ENCODE measurements around the gene CDA. TPM values are rescaled to one million over a fixed set of nuclear protein-coding genes. Genes with fewer than 3 reads are reported as not detected.

CDA gene
- total RNA-seq, result not detected

- Mint-ChIP-seq H3K4me3 (no peak within 1 kb of the TSS), H3K4me1 (peaks cover 5% of the 10 kb centered on the region), H3K27ac (no peak within 1 kb of the TSS), H3K36me3 (no peaks in the 10 kb centered on the region), H3K27me3 (peaks cover 68% of the 10 kb centered on the region), H3K9me3 (no peaks in the 10 kb centered on the region)
- no peak for DNase-seq
Measured at GRCh38 chr1:20588634-20589225, at the start of gene CDA. Gene CDA (plus strand): TSS chr1:20589097. CDS start chr1:20589130, 33 bp downstream.

DNA sequence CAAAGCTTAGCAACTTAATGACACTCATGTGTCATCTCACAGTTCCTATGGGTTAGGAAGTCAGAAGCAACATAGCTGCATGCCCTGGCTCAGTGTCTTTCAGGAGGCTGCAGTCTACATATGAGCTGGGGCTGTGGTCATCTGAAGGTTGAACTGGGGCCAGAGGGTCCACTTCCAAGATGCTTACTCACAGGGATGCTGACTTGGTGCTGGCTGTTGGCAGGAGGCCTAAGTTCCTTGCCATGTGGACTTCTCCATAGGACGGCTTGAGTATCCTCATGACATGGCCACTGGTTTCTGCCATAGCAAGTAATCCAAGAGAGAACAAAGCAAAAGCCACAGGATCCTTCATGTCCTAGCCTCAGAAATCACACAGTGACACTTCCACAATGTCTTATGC lies 48.6 kb upstream of the CDA start:
- H3K4me3 Mint-ChIP-seq, result no peak overlapping the region
- no peaks in the 10 kb centered on the region for H3K9me3 Mint-ChIP-seq
- no peak for DNase-seq
- no peak overlapping the region for H3K27ac Mint-ChIP-seq
- no peaks in the 10 kb centered on the region for H3K4me1 Mint-ChIP-seq
- peaks cover 21% of the 10 kb centered on the region for H3K27me3 Mint-ChIP-seq
- no peaks in the 10 kb centered on the region for H3K36me3 Mint-ChIP-seq

DNA sequence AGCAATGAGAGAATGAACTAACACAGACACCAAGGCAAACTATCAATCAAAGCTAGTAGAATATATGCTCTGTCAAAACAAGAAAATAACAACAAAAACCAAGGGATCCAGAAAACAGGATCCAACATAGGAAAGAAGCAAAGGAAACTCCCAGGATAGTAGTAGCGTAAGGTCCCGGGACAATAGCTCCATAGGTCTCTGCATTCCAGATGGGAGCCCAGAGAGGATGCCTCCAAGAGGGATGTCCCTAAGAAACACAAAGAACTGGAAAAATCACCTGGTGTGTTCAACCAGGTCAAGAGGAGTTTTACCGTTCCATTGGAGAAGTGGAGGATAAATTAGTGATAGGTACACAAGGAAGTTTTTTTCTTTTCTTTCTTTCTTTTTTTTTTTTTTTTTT lies 42.3 kb upstream of the CDA start:
- no peaks in the 10 kb centered on the region for H3K9me3 Mint-ChIP-seq
- H3K27me3 Mint-ChIP-seq, result peaks cover 32% of the 10 kb centered on the region
- H3K36me3 Mint-ChIP-seq, result no peaks in the 10 kb centered on the region
- no peak for DNase-seq
- no peaks in the 10 kb centered on the region for H3K4me1 Mint-ChIP-seq
- H3K4me3 Mint-ChIP-seq, result no peak overlapping the region
- H3K27ac Mint-ChIP-seq, result no peak overlapping the region

DNA sequence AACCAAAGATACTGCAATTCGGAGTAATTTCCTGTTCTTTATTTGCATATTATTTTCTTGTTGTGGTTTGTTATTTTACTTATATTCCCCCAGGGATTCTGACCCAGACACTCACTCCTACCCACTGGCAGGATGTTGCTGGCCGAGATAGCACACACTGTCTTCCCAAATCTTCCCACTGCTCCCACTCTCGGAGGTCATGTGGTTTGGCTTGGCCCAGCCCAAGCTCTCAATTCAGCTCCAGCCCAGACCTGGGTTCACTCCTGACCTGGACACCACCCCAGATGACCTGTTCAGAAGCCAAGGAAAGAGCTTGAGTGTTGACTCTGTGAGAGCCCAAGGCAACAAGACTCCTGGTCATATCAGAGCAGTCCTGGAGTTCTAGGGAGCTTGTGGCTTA lies 37.7 kb upstream of the CDA start:
- Mint-ChIP-seq H3K27me3 (peaks cover 44% of the 10 kb centered on the region), H3K4me1 (no peaks in the 10 kb centered on the region)
- no peak for DNase-seq

DNA sequence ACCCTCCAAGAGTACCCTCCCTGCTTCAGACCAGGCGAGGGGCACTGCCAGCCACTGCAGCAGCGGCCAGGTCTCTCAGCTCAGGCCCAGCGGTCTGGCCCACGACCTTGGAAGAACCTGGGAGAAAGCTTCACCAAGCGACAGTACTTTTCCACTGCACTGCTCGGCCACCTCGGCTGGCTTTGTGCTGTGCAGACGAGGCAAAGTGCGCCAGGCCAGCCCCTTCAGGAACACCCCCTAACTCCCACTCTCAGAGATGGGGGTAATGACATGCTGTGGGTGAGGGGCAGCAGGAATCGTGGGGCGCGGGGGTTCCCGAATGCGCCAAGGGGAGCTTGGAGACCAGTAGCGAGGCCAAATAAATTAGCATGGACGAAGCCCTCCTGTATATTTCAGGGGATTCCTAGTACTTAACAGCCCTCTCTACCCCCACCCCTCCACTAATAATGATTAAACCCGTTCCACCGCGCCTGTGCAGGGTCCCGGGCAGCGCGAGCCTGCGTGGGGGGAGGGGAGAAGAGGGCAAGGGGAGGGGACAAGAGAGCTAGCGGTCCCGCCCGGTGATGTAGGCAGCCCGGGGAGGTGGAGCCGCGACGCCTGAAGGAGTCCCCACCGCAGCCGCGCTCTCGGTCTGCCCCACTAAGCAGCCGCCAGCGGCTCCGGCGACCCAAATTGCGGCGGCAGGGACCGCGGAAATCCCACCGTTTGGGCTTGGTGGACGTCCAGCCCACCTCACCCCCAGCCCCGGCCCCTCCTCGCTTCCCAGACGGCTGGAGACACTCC lies 36.8 kb upstream of the CDA start, which contains the start of gene FAM43B:
Gene FAM43B (plus strand): TSS at position 629 of the 783 bp plus-strand sequence. CDS start 401 bp downstream, outside the sequence.
- Mint-ChIP-seq H3K4me1 (no peaks in the 10 kb centered on the region), H3K4me3 (no peak within 1 kb of the TSS), H3K27ac (no peak within 1 kb of the TSS), H3K27me3 (peaks cover 38% of the 10 kb centered on the region), H3K9me3 (no peaks in the 10 kb centered on the region), H3K36me3 (no peaks in the 10 kb centered on the region)
- peak; percentile 19 for DNase-seq

More for the DNA sequence above, 37.7 kb upstream of the CDA start:
- H3K36me3 Mint-ChIP-seq, result no peaks in the 10 kb centered on the region
- no peak overlapping the region for H3K27ac Mint-ChIP-seq
- no peaks in the 10 kb centered on the region for H3K9me3 Mint-ChIP-seq
- no peak overlapping the region for H3K4me3 Mint-ChIP-seq

DNA sequence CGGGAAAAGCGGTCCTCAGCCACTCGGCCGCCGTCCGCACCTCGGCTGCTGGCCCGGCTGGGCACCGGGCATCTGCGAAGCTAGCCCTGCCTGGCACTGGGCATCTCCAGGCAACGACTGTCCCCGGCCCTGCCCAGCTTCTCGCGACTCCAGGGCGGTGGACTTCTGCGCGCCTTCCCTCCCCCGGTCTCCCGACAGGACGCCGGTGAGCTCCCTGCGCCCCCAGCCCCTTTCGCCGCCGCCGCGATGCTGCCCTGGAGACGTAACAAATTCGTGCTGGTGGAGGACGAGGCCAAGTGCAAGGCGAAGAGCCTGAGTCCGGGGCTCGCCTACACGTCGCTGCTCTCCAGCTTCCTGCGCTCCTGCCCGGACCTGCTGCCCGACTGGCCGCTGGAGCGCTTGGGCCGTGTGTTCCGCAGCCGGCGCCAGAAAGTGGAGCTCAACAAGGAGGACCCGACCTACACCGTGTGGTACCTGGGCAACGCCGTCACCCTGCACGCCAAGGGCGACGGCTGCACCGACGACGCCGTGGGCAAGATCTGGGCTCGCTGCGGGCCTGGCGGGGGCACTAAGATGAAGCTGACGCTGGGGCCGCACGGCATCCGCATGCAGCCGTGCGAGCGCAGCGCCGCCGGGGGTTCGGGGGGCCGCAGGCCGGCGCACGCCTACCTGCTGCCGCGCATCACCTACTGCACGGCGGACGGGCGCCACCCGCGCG lies 36.0 kb upstream of the CDA start:
- Mint-ChIP-seq H3K9me3 (no peaks in the 10 kb centered on the region), H3K27me3 (peaks cover 35% of the 10 kb centered on the region), H3K4me3 (no peak overlapping the region), H3K4me1 (no peaks in the 10 kb centered on the region), H3K36me3 (no peaks in the 10 kb centered on the region), H3K27ac (no peak overlapping the region)
- DNase-seq, result peak; percentile 13

- H3K9me3 Mint-ChIP-seq, result no peaks in the 10 kb centered on the region
- H3K27me3 Mint-ChIP-seq, result peaks cover 33% of the 10 kb centered on the region
- H3K27ac Mint-ChIP-seq, result no peak overlapping the region
- H3K4me3 Mint-ChIP-seq, result no peak overlapping the region
- H3K4me1 Mint-ChIP-seq, result no peaks in the 10 kb centered on the region
- DNase-seq, result no peak
- no peaks in the 10 kb centered on the region for H3K36me3 Mint-ChIP-seq
Measured at GRCh38 chr1:20555025-20555757, 33.7 kb upstream of the CDA start.

GRCh38 chr1:20555758-20556120 lies 33.2 kb upstream of the CDA start:
- no peak overlapping the region for H3K4me3 Mint-ChIP-seq

DNA sequence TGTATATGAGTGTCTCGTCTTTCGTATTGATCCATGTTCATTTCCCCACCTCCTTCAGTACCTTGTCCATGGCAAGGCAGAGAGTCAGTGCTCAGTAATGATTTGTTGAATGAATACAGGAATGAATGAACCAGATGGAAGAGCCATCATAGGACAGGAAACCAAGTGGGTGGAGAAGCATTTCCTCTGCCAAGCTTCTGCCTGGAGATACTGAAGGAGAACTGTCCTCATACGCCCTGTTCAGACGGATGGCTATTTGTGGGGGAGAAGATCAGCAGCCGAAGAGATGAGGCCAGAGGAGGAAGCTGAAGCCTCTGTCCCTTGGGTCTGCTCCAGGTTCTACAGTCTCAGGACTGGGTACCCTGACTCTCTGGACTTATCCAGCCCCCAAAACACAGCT lies 30.7 kb upstream of the CDA start:
- Mint-ChIP-seq H3K27me3 (peaks cover 32% of the 10 kb centered on the region), H3K9me3 (no peaks in the 10 kb centered on the region), H3K4me3 (no peak overlapping the region), H3K36me3 (no peaks in the 10 kb centered on the region), H3K4me1 (no peaks in the 10 kb centered on the region), H3K27ac (no peak overlapping the region)
- DNase-seq, result no peak

More at GRCh38 chr1:20555758-20556120, 33.2 kb upstream of the CDA start:
- Mint-ChIP-seq H3K27ac (no peak overlapping the region), H3K4me1 (no peaks in the 10 kb centered on the region), H3K9me3 (no peaks in the 10 kb centered on the region), H3K36me3 (no peaks in the 10 kb centered on the region), H3K27me3 (peaks cover 34% of the 10 kb centered on the region)
- no peak for DNase-seq

- DNase-seq, result no peak
- no peaks in the 10 kb centered on the region for H3K36me3 Mint-ChIP-seq
- H3K4me3 Mint-ChIP-seq, result no peak overlapping the region
- no peaks in the 10 kb centered on the region for H3K4me1 Mint-ChIP-seq
- H3K27me3 Mint-ChIP-seq, result peaks cover 20% of the 10 kb centered on the region
- no peak overlapping the region for H3K27ac Mint-ChIP-seq
- H3K9me3 Mint-ChIP-seq, result no peaks in the 10 kb centered on the region
Measured at GRCh38 chr1:20560966-20561365, 27.9 kb upstream of the CDA start.

DNA sequence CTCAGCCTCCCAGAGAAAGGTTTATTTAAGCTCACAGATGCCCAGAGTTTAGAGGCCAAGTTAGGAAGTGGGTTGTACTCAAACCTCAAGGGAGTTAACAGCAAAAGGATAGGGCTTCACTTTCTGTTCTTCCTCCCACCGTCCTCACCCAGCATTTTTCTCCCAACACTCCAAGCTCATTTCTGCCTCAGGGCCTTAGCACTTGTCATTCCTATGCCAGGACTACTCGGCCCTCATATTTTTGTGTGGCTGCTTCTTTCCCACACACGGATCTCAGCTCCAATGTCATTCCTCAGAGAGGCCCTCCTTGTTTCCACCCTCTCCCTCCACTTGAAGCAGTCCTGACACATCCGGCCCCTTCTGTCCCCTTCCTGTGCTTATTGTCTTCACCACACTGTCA lies 23.7 kb upstream of the CDA start:
- no peak overlapping the region for H3K4me3 Mint-ChIP-seq
- no peaks in the 10 kb centered on the region for H3K9me3 Mint-ChIP-seq
- no peak for DNase-seq
- H3K27ac Mint-ChIP-seq, result no peak overlapping the region
- H3K27me3 Mint-ChIP-seq, result peaks cover 25% of the 10 kb centered on the region
- H3K36me3 Mint-ChIP-seq, result no peaks in the 10 kb centered on the region
- H3K4me1 Mint-ChIP-seq, result no peaks in the 10 kb centered on the region

DNA sequence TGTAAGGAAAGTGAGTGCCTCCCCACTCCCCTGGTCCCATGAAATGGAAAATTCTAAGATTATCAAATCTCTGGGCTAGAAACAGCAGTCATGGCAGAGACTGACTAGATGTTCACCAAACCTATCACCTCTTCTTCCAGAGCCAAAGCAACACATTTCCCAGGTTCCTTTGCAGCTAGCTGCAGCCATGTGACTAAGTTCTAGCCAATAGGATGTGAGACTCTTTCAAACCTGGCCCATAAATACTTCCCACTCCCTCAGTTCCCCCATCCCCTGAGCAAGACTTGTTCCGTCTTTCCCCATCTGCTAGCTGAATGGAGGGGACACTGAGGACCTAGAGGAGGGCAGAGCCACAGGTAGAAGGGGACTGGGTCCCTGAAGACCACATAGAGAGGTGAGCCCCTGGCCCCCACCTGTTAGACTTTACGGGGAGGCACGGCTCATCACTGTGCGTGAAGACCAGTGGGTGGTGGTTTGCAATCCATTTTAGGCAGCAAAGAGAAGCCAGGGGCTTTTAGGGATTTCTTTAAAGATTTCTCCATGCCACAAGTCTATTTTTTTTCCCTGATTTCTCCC lies 19.3 kb upstream of the CDA start:
- no peak overlapping the region for H3K4me3 Mint-ChIP-seq
- DNase-seq, result no peak
- no peaks in the 10 kb centered on the region for H3K36me3 Mint-ChIP-seq
- peaks cover 4% of the 10 kb centered on the region for H3K4me1 Mint-ChIP-seq
- H3K9me3 Mint-ChIP-seq, result peaks cover 5% of the 10 kb centered on the region
- peaks cover 27% of the 10 kb centered on the region for H3K27me3 Mint-ChIP-seq
- no peak overlapping the region for H3K27ac Mint-ChIP-seq

DNA sequence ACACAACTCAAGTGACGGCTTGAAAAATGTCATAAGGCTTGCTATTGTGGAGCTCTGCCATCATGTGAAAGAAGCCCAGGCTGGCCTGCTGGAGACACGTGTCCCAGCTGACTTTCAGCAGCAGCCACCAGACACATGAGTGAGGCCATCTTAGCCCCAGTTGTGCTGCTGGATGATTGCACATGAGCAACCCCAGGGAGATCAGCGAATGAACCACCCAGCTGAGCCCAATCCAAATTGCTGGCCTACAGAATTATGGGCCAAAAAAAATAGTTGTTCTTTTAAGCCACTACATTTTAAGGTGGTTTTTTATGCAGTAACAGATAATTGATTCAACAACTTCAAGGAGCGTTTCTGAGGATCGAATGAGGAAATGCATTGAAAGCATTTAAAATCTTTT lies 17.5 kb upstream of the CDA start:
- H3K9me3 Mint-ChIP-seq, result peaks cover 5% of the 10 kb centered on the region
- H3K27ac Mint-ChIP-seq, result no peak overlapping the region
- H3K4me1 Mint-ChIP-seq, result peaks cover 5% of the 10 kb centered on the region
- no peak for DNase-seq
- H3K36me3 Mint-ChIP-seq, result no peaks in the 10 kb centered on the region
- peaks cover 36% of the 10 kb centered on the region for H3K27me3 Mint-ChIP-seq
- H3K4me3 Mint-ChIP-seq, result no peak overlapping the region

DNA sequence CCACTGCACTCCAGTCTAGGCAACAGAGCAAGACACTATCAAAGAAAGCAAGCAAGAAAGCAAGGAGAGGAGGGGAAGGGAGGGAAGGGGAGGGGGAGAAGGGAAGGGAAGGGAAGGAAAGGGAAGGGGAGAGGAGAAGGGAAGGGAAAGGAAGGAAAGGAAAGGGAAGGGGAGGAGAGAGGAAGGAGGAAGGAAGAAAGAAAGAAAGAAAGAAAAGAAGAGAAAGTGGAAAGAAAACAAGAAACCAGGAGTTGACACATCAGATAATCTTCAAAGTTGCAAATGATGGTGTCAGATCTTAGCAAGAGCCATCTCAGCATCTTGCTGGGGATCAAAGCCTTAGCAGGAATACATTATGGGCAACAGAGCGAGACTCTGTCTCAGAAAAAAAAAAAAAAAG lies 14.9 kb upstream of the CDA start:
- Mint-ChIP-seq H3K4me3 (no peak overlapping the region), H3K27ac (no peak overlapping the region), H3K27me3 (peaks cover 36% of the 10 kb centered on the region), H3K4me1 (peaks cover 5% of the 10 kb centered on the region), H3K9me3 (peaks cover 5% of the 10 kb centered on the region), H3K36me3 (no peaks in the 10 kb centered on the region)
- DNase-seq, result no peak

Measured in activated naive CD8-positive, alpha-beta T cell treated with anti-CD3 and anti-CD28 coated beads for 36 hours (primary cell).